NCI-H2171 treated with DMSO at 0.1 percent for 48 hours (cell line): Measurements from ENCODE around the gene RBM20.
"Not testable (repeated sequence)": the region's sequence is repeated elsewhere in the genome, so short reads cannot be mapped to it uniquely, and the experiment has no call there.

Experiments
- DNase-seq: peaks from one replicate; lab custom pipeline; 2025; lab: John Stamatoyannopoulos, UW

Gene RBM20

DNA sequence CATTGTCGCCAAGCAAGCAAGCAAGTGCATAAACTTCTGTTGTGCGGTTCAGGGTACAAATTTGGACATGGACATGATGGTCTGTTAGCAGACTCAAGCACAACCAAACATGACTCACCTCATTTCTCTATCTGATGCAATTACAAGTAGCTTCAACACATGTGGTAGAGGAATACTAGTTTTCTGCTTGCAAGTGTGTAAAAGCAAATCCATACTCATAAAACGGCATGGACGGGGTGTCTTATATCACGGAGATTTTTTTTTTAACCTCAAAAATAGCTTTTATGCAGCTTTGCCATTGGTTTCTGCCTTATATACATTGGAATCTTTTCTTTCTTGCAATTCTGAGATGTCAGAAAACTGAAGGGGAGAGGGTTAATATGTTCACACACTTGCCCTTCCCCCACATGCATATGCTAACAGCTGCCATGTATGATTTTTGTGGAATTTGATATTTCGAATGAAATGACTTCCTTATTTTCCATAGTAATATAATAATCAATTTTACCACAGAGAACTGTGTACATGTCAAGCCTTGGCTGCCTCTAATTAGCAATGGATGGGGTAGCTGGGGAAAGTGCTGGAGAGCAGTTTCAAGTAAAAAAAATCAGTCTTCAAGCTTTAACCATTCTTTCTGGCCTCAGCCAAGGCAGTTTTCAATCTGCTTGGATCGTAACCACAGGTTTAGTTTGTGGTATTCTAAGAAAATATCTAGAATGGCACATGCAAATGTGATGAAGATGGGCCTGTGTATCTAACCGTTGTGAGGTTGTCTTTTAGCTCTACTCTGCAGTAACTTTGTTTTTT, 121.6 kb downstream of the RBM20 start:
- peak; percentile 40 for DNase-seq

DNA sequence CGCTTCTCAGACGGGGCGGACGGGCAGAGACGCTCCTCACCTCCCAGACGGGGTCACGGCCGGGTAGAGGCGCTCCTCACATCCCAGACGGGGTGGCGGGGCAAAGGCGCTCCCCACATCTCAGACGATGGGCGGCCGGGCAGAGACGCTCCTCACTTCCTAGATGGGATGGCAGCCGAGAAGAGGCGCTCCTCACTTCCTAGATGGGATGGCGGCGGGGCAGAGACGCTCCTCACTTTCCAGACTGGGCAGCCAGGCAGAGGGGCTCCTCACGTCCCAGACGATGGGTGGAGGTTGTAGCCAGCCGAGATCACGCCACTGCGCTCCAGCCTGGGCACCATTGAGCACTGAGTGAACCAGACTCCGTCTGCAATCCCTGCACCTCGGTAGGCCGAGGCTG, 123.5 kb downstream of the RBM20 start:
- DNase-seq = not testable (repeated sequence)

DNA sequence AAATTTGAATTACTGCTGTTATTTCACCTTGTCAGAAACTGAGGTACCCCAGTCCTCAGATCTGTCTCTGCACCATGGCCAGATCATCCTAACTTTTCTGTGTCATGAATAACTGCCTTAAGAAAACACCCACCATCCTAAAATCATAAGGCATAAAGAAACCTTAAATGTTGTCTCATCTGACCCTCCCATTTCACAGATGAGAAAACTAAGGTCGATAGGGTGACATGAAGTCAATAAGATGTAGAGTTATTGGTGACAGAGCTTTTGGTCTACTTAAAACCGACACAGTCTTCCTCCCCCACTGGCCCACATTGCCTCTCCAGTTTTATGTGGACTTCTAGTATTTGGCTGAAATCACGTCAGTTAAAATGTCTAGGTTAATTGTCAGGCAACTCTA, 126.1 kb downstream of the RBM20 start:
- DNase-seq = no peak

DNA sequence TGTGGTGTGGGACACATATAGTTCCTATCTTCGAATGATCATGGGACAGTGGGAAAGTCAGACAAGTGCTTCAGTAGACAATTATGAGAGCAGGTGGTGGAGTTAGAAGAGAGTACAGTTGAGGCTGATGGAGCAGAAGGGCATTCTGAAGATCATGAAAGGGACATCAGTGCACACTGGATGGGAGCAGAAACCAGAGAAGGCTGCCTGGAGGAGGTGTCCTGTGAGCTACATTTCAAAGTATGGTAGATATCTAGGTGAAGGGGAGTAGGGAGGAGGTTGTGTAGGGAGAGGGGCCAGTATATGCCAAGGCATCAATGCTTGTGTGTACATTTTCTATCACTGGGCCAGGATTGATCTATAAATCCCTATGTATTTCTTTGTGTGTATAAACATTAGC, 127.3 kb downstream of the RBM20 start:
- no peak for DNase-seq

DNA sequence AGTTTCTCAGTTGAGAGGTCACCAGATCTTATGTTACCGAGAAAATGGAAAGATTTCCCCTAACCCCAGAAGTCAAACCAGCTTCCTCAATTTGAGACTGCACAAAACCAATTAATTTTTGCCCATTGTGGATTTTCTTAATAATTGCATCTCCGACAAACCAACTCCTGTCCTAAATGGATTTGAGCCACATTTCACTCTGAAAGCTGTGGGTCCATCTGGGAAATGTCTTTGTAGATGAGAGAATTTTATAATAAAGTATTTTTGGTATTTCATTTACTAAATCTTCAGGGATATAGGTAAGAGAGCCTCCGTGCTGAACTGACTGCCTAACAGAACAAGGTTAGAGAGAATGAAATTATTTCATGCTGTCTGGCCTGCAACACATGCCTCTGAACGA, 127.9 kb downstream of the RBM20 start:
- DNase-seq = no peak

DNA sequence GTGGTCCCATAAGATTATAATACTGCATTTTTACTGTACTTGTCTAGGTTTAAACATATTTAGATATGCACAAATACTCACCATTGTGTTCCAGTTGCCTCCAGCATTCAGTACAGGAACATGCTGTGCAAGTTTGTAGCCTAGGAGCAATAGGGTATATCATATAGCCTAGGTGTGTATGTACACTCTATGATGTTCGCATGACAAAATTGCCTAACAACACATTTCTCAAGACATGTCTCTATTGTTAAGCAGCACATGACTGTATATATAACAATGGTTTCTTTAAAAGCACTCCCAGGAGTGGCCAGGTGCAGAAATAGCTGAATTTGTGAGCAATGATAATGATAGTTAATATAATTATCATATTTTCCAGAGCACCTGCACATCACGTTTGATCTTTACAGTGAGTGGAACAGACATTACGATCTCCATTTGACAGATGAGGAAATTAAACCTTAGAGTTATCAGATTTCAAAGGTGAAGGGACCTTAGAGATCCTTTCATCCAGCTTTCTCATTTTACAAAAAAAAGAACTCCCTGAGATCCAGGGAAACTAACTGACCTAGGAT, 128.4 kb downstream of the RBM20 start:
- DNase-seq = peak; percentile 19

DNA sequence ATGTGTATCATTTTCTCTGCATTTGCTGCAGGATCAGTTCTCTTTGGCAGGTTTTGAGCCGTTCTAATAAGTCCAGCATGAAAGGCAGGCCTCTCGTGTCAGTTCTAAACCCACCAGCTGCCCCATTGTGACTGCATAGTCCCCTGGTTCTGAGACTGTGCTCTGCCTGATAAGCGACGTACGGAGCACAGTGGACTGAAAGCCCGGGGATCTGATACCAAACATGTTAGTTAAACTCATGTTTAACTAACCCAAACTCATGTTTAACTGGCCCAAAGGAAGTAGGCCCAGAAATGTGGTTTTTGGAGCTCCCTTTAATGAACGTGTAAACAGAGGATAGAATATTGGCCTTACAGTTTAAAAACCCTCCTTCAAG, 129.5 kb downstream of the RBM20 start:
- no peak for DNase-seq

DNA sequence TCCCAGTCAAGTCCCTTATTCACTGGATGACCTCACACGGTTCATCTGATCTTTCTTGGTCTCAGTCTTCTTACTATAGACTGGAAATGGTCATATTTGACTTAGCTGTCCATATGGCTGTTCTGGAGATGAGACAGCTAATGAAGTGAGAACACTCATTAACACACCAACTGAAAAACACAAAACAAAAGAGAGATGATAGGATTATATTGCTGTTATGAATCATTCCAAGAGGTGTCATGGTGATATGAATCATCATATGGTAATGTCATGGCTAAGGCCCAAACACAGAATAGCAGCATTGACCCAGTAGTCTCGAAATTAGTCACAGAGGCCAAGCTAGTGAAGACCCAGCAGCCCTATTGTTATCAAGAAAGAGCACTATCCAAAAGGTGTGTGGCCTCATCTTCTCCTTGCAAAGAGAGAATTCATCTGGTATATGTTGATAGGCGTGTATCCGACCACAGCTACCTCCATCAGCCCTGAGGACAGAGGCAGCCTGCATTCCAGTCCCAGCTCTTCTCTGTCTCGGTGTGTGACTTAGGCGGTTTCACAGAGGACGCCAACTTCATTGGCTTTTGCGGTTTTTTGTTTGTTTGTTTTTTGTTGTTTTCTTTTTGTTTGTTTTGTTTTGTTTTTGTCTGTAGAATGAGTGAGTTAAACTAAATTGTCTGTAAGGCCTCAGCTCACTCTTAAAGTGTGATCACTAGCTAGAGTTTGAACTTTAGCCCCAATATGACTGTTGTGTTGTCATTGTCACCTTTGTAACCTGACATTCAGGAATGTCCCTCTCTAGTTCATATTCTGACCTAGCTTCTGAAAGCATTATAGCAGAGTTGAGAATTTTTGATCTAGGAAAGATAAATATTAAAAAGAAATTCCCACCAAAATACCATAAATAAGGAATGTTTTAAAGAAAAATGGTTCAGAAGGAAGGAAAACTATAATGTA, 130.2 kb downstream of the RBM20 start:
- no peak for DNase-seq

DNA sequence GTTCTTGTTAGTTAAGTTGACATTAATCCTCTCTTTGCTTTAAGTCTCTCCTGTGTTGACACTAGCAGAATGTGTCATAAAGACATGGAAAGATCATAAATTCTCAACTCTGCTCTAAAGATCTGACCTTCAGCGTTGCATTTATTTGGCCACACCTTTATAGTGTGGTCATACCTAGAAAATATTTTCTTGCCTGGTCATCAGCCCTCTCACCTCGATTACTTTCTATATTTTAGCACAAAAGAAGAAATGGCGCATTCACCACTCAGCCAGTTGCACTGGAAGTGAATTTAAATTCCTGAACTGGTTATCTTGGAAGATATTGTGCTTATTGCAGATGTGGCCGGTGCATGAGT, 130.9 kb downstream of the RBM20 start:
- no peak for DNase-seq

DNA sequence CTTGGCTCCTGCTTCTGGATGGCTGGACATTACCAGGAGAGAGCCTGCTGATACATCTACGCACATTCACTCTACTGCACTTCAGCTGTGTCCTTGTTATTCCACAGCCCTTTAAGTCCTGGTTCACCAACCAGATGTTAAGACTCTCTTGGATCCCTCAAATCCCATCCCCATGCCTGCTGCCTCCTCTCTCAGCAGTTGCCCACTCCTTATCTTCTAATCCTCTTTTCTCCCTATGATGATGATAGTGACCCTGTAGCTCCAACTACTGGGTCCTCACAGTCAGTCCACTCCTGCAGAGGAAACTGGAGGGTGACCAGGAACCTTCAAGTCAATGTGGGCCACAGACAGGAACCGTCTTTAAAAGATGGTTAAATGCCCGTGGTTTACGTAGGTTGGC, 131.3 kb downstream of the RBM20 start:
- DNase-seq = no peak

DNA sequence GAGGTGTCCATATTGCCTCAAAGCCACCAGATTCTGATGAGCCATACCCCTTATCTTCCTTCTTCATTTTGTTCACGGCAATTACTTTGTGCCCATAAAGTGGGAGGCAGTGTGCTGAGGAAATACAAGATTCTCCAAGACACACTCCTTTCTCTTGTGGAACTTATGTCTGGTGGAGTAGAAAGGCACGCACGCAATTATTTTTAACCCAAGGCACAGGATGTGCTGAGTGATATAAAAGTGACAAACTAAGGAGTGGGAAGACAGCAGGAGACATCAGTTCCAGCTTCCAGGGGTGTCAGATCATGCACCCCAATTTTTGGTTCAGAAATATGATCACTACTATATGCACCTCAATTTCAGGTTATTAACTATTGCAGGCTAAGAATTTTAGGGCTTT, 132.9 kb downstream of the RBM20 start:
- no peak for DNase-seq

DNA sequence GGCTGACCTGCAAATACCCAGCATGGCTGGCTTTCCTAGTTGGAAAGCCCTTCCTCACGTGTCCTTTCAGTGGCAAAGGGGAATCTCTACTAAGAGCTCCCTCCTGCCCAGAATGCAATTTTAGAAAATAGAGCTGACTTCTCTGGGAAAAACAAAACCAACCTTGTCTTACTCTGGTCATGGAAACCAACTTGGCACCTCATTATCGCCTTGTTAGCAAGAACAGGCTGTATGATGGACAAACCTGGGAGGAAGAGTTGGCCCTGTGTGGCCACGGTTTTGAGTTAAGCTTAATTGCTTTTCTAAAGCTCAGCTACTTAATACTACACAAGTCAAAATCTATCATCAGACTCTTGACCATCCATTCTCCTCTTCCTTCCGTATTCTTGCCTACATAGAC, 133.5 kb downstream of the RBM20 start:
- no peak for DNase-seq

DNA sequence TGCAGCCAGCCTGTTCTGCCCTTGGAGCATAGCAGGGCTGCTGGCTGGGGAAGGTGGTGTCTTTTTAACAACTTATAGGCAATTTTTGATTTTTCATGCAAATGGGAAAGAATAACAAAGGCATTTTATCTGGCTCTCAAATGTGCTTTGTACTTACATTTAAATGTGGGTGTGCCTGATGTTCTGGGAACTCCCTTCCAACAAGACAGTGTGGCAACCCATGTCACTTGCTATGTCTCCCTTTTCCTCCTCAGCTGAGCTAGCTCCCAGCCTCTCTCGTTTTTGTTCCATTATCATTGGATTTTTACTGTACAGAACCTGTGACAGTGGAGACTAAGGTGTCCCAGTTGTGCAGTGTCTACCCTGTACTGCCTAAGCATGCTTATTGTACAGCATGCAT, 134.1 kb downstream of the RBM20 start:
- no peak for DNase-seq

DNA sequence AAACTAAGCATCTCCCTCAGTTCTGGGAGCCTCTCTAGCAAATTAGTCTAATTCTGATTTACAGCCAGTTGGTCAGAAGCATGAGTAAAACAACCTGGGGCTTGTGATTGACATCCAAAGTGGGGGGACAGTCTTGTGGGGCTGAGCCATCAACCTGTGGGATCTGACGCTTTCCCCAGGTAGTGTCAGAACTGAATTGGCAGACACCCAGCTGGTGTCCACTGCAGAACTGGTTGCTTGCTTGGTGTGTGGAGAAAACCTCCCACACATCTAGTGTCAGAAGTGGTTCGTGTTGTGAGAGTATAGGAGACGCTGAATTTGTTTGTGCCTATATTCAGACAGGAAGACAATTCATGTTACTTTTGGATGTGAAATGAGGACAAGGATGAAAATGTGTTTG, 135.4 kb downstream of the RBM20 start:
- DNase-seq = no peak

DNA sequence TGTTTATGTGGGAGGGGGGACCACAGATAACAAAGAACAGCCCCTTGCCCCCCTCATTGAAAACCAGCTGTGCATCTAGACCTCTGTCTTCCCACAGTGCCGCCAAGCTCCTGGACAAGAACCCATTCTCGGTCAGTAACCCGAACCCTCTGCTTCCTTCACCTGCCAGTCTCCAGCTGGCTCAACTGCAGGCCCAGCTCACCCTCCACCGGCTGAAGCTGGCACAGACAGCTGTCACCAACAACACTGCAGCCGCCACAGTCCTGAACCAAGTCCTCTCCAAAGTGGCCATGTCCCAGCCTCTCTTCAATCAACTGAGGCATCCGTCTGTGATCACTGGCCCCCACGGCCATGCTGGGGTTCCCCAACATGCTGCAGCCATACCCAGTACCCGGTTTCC, 136.6 kb downstream of the RBM20 start:
- DNase-seq = peak; percentile 57

DNA sequence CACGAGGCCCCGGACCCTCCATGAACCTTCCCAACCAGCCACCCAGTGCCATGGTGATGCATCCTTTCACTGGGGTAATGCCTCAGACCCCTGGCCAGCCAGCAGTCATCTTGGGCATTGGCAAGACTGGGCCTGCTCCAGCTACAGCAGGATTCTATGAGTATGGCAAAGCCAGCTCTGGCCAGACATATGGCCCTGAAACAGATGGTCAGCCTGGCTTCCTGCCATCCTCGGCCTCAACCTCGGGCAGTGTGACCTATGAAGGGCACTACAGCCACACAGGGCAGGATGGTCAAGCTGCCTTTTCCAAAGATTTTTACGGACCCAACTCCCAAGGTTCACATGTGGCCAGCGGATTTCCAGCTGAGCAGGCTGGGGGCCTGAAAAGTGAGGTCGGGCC, 137.0 kb downstream of the RBM20 start:
- no peak for DNase-seq

DNA sequence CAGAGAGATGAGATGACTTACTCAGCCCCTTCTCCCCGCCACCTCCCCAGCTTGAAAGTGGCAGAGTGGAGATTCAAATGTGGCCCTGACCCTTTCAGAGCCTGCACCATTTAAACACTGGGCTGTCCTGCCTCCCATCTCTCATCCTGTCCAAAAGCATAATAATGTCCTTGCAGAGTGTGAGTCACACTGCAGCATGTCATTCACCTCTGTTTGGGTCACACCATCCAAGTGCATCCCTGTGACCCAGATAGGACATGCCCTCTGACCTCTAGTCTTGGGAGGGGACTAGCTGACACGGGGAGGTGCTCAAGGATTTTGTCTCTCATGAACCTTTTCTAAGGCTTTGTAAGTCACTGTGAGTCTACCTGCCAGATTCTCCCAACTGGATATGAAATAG, 138.5 kb downstream of the RBM20 start:
- DNase-seq = no peak

DNA sequence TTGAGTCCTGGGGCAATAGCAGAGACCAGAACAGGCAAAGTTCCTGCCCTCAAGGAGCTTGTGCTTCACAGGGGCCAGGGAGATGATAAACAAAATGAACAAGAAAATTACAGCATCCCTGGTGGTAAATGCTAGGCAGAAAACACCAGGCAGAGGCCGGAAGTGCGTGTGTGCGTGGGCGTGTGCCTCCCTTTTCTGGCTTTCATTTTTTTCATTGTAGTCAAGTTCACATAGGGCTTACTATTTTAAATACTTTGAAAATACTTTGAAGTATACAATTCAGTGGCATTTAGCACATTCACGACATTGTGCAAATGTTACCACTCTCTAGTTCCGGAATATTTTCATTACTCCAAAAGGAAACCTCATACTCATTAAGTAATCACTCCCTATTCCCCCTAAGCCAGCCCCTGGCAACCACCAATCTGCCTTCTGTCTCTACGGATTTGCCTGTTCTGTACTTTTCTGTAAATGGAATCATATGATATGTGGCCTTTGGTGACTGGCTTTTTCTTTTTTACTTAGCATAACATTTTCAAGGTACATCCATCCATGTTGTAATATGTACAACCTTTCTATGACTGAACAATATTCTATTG, 139.5 kb downstream of the RBM20 start:
- DNase-seq = peak; percentile 6

DNA sequence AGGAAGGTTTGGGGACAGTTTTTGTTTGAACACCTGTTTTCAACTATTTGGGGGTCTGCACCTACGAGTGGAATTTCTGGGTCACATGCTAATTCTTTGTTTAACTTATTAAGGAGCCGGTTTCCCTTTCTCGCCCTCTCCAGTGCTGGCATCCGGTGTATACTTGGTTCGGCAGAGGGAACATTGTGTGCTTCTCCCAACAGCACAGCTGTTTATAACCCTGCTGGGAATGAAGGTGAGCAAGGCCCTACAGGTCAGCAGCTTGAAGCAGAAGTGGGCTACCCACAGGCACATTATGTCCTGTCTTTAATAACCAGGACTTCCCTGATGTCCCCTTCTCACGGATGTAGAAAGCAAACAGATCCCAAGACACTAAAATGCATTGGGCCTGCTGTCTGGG, 140.1 kb downstream of the RBM20 start:
- DNase-seq = no peak

DNA sequence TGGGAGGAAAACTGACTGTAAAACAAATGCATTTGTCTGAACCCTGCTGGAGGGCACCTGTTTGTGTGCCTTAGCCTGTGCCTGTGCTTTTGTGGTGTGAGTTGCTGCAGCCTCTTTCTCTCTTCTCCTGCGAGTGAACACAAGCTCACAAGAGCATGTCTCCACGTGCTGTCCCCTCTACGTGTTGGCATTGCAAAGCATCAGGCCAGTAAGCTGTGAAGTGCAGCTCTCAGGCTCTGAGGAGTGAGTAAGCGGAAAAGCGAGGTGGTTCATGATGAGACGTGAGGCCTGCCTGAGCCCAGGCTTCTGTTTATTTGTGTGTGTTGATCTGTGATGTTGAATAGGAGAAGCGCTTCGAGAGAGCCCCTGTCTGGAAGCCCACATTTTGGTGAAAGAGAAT, 142.0 kb downstream of the RBM20 start:
- DNase-seq = no peak

DNA sequence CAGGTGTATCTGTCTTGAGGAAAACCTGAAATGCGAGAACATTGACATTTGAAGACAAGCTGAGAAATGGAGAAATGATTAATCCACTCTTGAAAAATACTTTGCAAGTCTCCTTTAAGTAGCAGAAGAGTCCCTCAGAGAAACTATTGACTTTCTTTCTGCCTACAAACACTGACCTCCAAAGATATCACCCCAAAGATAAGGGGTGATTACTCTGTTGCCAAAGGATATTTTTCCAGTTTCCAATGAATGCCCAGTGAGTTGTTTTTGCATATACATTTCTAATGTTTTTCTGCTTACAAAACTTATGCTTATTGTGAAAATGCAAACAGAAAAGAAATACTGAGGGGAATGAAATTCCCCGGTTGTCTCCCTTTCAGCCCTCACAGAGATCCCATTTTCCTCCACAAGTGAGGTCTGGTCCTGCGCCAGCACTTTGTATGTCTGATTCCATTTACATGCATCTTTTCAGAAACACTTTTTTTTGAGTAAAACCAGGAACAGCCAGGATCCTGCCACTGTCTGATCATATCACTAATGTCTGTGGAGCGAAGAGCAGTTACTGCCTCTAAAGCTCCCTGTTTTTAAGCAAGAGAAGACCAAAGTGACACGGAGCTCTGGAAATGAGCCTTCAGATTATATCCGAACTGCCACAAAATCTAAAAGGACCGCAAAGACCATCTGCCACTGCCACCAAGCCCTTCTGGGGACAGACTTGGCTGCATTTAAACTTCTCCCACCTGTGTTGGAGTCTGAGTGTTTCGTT, 144.7 kb downstream of the RBM20 start:
- peak; percentile 52 for DNase-seq
